ENCODE measurements around the gene UMODL1.

Gene UMODL1

GRCh38 chr21:42032266-42032665 lies 38.9 kb upstream of the UMODL1 start:
- H3K4me3 ChIP-seq (ENCODE audit: low read length), result no peak overlapping the region
- TF ChIP-seq CTCF (IDR thresholded peaks at IDR 0.05; ENCODE audit: insufficient read depth, low read depth, low read length, missing control alignments), result no peak
- no peak for DNase-seq (ENCODE audit: low read depth)

GRCh38 chr21:42032968-42033367 lies 38.1 kb upstream of the UMODL1 start:
- no peak overlapping the region for H3K4me3 ChIP-seq (ENCODE audit: low read length)
- DNase-seq (ENCODE audit: low read depth), result no peak
- TF ChIP-seq CTCF (IDR thresholded peaks at IDR 0.05; ENCODE audit: insufficient read depth, low read depth, low read length, missing control alignments), result no peak

GRCh38 chr21:42036313-42036712 lies 34.8 kb upstream of the UMODL1 start:
- no peak for DNase-seq (ENCODE audit: low read depth)
- H3K4me3 ChIP-seq (ENCODE audit: low read length), result no peak overlapping the region
- TF ChIP-seq CTCF (IDR thresholded peaks at IDR 0.05; ENCODE audit: insufficient read depth, low read depth, low read length, missing control alignments), result no peak

- DNase-seq (ENCODE audit: low read depth), result no peak
- H3K4me3 ChIP-seq (ENCODE audit: low read length), result no peak overlapping the region
- no peak for TF ChIP-seq CTCF (IDR thresholded peaks at IDR 0.05; ENCODE audit: insufficient read depth, low read depth, low read length, missing control alignments)
Measured at GRCh38 chr21:42037516-42037915, 33.6 kb upstream of the UMODL1 start.

GRCh38 chr21:42037943-42038342 lies 33.2 kb upstream of the UMODL1 start:
- DNase-seq (ENCODE audit: low read depth), result no peak
- TF ChIP-seq CTCF (IDR thresholded peaks at IDR 0.05; ENCODE audit: insufficient read depth, low read depth, low read length, missing control alignments), result no peak
- H3K4me3 ChIP-seq (ENCODE audit: low read length), result no peak overlapping the region

- no peak overlapping the region for H3K4me3 ChIP-seq (ENCODE audit: low read length)
- TF ChIP-seq CTCF (IDR thresholded peaks at IDR 0.05; ENCODE audit: insufficient read depth, low read depth, low read length, missing control alignments), result no peak
- DNase-seq (ENCODE audit: low read depth), result no peak
Measured at GRCh38 chr21:42038393-42038792, 32.7 kb upstream of the UMODL1 start.

GRCh38 chr21:42038826-42039425 lies 32.2 kb upstream of the UMODL1 start:
- H3K4me3 ChIP-seq (ENCODE audit: low read length), result no peak overlapping the region
- no peak for TF ChIP-seq CTCF (IDR thresholded peaks at IDR 0.05; ENCODE audit: insufficient read depth, low read depth, low read length, missing control alignments)
- no peak for DNase-seq (ENCODE audit: low read depth)

All from epithelial cell of esophagus (primary cell).